IPS-NIHi11 (cell line): ENCODE measurements around the gene COA3.

Experiments
- DNase-seq: peaks from one replicate; pipeline ENCODE4 v3.0.0; 2012; ENCODE audit warnings: mixed read lengths, low spot score

Gene COA3

DNA sequence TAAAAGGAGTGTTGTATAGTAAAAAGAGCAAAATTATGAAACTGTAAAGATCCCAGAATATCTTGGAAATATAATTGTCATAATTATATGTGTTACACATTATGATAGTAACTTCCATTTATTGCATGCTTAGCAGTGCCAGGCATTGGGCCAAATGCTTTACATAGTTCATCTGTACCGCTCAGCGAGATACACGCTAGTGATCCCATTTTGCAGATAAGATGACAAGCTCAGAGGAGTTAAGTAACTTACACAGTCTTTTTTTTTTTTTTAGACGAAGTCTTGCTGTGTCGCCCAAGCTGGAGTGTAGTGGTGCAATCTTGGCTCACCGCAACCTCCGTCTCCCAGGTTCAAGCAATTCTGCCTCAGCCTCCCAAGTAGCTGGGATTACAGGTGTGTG, 46.9 kb downstream of the COA3 start:
- DNase-seq, result no peak

DNA sequence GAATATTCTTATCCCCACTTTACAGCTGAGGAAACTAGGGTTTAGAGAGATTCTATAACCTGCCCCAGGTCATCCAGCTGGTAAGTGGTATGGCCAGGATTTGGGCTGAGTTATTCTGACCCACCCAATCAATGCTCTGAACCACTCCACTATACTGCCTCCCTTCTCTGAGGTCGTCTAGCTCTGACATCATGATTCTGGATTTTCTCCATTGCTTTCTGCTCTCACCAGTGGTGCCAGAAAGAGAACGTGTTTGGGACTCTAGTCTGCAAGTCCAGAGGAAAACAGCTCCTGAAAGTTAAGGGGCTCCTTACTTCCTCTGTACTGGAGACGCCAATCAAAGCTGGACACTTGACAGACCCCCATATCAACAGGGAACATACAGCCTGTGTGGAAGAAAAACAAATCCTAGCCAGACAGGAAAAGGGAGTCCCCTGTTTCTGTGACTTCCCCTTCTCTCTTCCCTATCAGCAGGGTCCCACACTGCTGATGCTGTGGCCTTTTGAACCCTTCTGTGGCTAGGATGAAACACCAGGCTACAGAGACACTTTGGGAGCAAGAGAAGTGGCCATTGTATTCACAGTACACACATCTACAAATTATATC, 47.7 kb downstream of the COA3 start:
- no peak for DNase-seq

DNA sequence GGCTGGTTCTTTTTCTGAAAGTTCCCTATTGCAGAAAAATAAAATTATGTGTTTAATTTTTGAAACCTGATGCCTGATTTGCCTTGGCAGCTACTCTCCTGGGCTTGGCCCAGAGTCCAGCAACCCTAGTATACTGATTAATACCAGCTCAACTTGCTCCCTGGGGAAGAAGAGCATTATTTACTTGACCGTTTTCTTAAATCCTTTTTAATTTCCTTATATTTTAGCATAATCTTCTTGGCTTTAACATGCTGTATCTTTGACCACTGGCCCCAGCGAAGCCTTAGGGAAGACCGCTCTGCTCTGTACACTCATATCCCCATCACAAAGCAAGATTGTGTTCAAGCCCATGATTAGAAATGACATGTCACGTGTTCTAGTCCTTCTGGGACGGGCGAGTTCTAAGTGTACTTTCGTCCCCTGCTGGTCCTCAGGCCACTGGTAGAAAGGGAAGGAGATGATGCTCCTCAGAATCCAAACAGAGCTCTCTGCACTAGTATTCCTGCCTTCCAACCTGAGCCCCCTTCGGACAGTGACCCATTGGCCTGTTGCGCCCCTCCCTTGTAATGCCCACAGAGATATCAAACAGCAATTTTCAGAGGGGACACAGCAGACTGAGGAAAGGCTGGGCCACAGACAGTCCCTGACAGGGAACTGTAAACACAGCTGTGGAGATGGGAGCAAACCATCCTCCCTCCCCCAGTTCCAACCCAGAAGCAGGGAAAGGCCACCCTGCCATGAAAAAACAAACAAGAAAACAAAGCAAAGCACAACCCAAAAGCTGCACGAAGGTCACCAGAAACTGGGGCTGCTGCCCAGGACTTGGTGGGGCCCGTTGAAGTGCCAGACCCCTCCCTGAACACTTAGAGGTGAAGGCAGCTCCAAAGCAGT, 49.4 kb downstream of the COA3 start:
- no peak for DNase-seq

DNA sequence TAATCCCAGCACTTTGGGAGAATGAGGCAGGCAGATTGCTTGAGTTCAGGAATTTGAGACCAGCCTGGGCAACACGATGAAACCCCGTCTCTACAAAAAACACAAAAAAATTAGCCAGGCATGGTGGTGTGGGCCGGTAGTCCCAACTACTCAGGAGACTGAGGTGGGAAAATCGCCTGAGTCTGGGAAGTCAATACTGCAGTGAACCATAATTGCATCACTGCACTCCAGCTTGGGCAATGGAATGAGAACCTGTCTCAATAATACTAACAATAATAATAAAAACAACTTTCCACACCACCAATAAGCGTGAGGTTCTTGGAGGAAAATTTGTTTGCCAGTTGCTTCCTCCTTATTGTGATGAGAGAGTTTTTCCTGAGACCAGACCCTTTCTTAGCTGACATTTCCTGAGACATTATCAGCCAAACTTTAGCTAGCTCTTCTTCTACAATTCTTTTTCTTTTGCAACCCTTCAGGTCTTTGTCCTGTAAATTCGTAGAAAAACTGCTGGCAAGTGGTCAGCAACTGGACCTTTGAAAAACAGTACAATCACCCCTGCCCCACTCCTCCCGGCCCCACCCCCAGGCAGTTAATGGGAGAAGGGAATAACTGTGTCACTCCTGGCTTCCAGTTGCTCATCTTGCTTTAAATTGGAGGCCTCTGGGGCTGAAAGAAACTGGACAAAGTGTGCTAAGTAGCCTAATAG, 50.1 kb downstream of the COA3 start:
- no peak for DNase-seq
